GM12878 (cell line): ENCODE measurements around the gene RCVRN. TPM values are rescaled to one million over a fixed set of nuclear protein-coding genes. Genes with fewer than 3 reads are reported as not detected.

Experiments
- ATAC-seq: fragments of 200-7000 bp; cut with Tn5 transposase; 3 replicates; pipeline ENCODE4 v1.9.1; 2020; ENCODE audit warnings: mild to moderate bottlenecking, moderate library complexity
- BruUV-seq: library from RNA; stranded (reverse); fragments of 400-500 nt; replicated peaks from 2 replicates; lab custom pipeline; 2021; lab: Mats Ljungman, UMichigan
- CTCF ChIA-PET: fragments of 300-600 bp; sonication (Branson Sonifier 250); formaldehyde crosslinking; extraction: SDS; loops from one replicate; lab custom pipeline; 2021; ENCODE audit warnings: inconsistent platforms; lab: Yijun Ruan, JAX
- POLR2A ChIA-PET: fragments of 350-600 bp; formaldehyde crosslinking; extraction: SDS; loops from one replicate; lab custom pipeline; 2021; ENCODE audit warnings: inconsistent platforms; lab: Charles Lee
- RAD21 ChIA-PET: fragments of 300-600 bp; sonication (Branson Sonifier 250); formaldehyde crosslinking; loops from one replicate; lab custom pipeline; 2023; ENCODE audit warnings: antibody characterized with exemption; ENCODE audit not compliant: unreplicated experiment; lab: Charles Lee
- SMC1A ChIA-PET: fragments of 300-600 bp; sonication (Branson Sonifier 250); formaldehyde crosslinking; loops from one replicate; lab custom pipeline; 2023; ENCODE audit not compliant: unreplicated experiment, uncharacterized antibody; lab: Charles Lee
- DNase-seq: peaks from one replicate; pipeline ENCODE4 v3.0.0-alpha.2; 2011; ENCODE audit warnings: low read depth, low spot score
- FAIRE-seq: peaks from 3 replicates; lab custom pipeline; 2011; peaks lifted over from hg19 to GRCh38; lab: Jason Lieb, UNC
- H2AFZ ChIP-seq: 2 replicates; pipeline ENCODE4 v1.6.0; 2011; ENCODE audit warnings: low read depth, low read length, control low read depth; ENCODE audit not compliant: control insufficient read depth
- H3K27ac ChIP-seq: 2 replicates; pipeline ENCODE4 v1.5.1; 2011; ENCODE audit warnings: control low read depth; ENCODE audit not compliant: control insufficient read depth, insufficient read depth
- H3K27me3 ChIP-seq, 2 experiments: replicated peaks in 1 of 2; 2 replicates each; pipeline versions ENCODE4 v1.6.0 to v1.6.1; 2011; ENCODE audit warnings: low read length in 1 of 2; ENCODE audit not compliant: control insufficient read depth in 2 of 2, insufficient read depth in 2 of 2
- H3K36me3 ChIP-seq, 2 experiments: 2 replicates each; pipeline ENCODE4 v1.5.1; 2011; ENCODE audit warnings: low read length in 1 of 2; ENCODE audit not compliant: control insufficient read depth in 2 of 2, insufficient read depth in 2 of 2
- H3K4me1 ChIP-seq: 2 replicates; pipeline ENCODE4 v1.6.1; 2011; ENCODE audit warnings: mild to moderate bottlenecking, low read length, moderate library complexity, mixed read lengths; ENCODE audit not compliant: control insufficient read depth, insufficient read depth
- H3K4me2 ChIP-seq: 2 replicates; pipeline ENCODE4 v1.6.0; 2011; ENCODE audit warnings: control low read depth; ENCODE audit not compliant: control insufficient read depth, insufficient read depth
- H3K4me3 ChIP-seq: fragments of 200-600 bp; sonication (generic); 2 replicates; pipeline ENCODE4 v1.5.1; 2016
- H3K79me2 ChIP-seq: 2 replicates; pipeline ENCODE4 v1.6.0; 2011; ENCODE audit warnings: low read length; ENCODE audit not compliant: control insufficient read depth, insufficient read depth
- H3K9ac ChIP-seq: 2 replicates; pipeline ENCODE4 v1.8.0; 2011; ENCODE audit warnings: low read length, control low read depth, mixed read lengths; ENCODE audit not compliant: control insufficient read depth, insufficient read depth
- H3K9me3 ChIP-seq: replicated peaks from 3 replicates; pipeline ENCODE4 v1.5.1; 2011; ENCODE audit warnings: mild to moderate bottlenecking, low read length; ENCODE audit not compliant: control insufficient read depth, insufficient read depth
- H4K20me1 ChIP-seq: 2 replicates; pipeline ENCODE4 v1.6.0; 2011; ENCODE audit not compliant: control insufficient read depth, insufficient read depth
- CBX5 ChIP-seq: sonication (generic); IDR thresholded peaks from 2 replicates; pipeline ENCODE4 v1.6.1; 2016; ENCODE audit warnings: low read depth, moderate library complexity, mild to moderate bottlenecking, inconsistent platforms
- FOS ChIP-seq: IDR thresholded peaks from 3 replicates; pipeline ENCODE4 v1.6.1; 2011; ENCODE audit warnings: borderline replicate concordance; ENCODE audit not compliant: insufficient read length; ENCODE audit errors: extremely low read depth
- MTA2 ChIP-seq: fragments of 450-650 bp; IDR thresholded peaks from 2 replicates; pipeline ENCODE4 v1.6.1; 2016; ENCODE audit warnings: low read depth, mild to moderate bottlenecking, moderate library complexity
- SIX5 ChIP-seq: IDR thresholded peaks from 2 replicates; pipeline ENCODE4 v1.6.1; 2011; ENCODE audit warnings: mild to moderate bottlenecking, low read depth, low read length, moderate library complexity; ENCODE audit not compliant: severe bottlenecking
- SMAD5 ChIP-seq: IDR thresholded peaks from 2 replicates; pipeline ENCODE4 v1.6.1; 2016; ENCODE audit warnings: antibody characterized with exemption, low read depth
- SP1 ChIP-seq: IDR thresholded peaks from one replicate; pipeline ENCODE4 v1.6.1; 2011; ENCODE audit warnings: low read depth, low read length
- WGBS: methylation state at CpG from one replicate; pipeline ENCODE4 v1.1.6; 2016; ENCODE audit warnings: low lambda C conversion rate; ENCODE audit not compliant: insufficient replicate concordance, insufficient coverage; ENCODE audit errors: missing lambda C conversion rate; 5-methylcytosine and 5-hydroxymethylcytosine counted together
- in situ Hi-C: fragments of 300-500 bp; cut with MboI; formaldehyde crosslinking; loops from 9 replicates; pipeline ENCODE4 v1.14.3; 2018; ENCODE audit warnings: mixed read lengths
- intact Hi-C: fragments of 100-400 bp; cut with micrococcal nuclease; formaldehyde crosslinking; loops from one replicate; pipeline ENCODE4 v1.14.2; 2022; ENCODE audit not compliant: unreplicated experiment
- polyA plus RNA-seq, 11 experiments: library from polyadenylated mRNA; depleted of rRNA in 4 of 11; unstranded in 6 of 11; stranded (reverse) in 5 of 11; fragments of >200 nt; fragmentation: Nextera tagmentation in 4 of 11; fragmentation: Illumina TruSeq in 1 of 11; extraction: Ambion mirVana in 4 of 11; extraction: Trizol in 1 of 11; gene quantifications; 1 replicate in 1 of 11; 2 replicates in 10 of 11; pipeline versions ENCODE4 v1.2.1 to v1.2.3, GENCODE V29; 2011 to 2016; ENCODE audit warnings: inconsistent platforms in 2 of 11, missing spikeins in 2 of 11, low read depth in 1 of 11
- total RNA-seq, 4 experiments: library from RNA; depleted of rRNA in 3 of 4; stranded (reverse); fragments of >200 nt in 3 of 4; fragmentation: Illumina TruSeq in 1 of 4; extraction: Trizol in 1 of 4; gene quantifications; 2 replicates each; pipeline versions ENCODE4 v1.2.1 to v1.2.3, GENCODE V29; 2013 to 2021

The RCVRN gene
- total and polyA plus RNA-seq, 10 of the 15 experiments (the other 5 are each of a cell fraction or from before 2014, with no cell fraction given) = 0.07 to 0.23 (median 0.14) TPM; not detected in 6

- peaks cover 1% of the 10 kb centered on the region; the same call in 1 of the 3 replicates for H3K9me3 ChIP-seq
- H3K4me2 ChIP-seq = no peak overlapping the region
- intact Hi-C loops (no loop called here), in situ Hi-C loops (no loop called here)
- DNase-seq (no peak), FAIRE-seq (no peak), ATAC-seq (no peak)
- TF ChIP-seq CBX5 = 0 out of 2 replicates have a peak, but pooled peaks have one; percentile 43
- no peak for TF ChIP-seq SP1
- no peaks in the 10 kb centered on the region for H3K79me2 ChIP-seq
- POLR2A ChIA-PET = interaction anchor here (0.7 kb wide), 1 partner anchor 103 kb away, joined by 3 read pairs; no protein-coding TSS in a partner anchor
- no peak overlapping the region for H3K4me3 ChIP-seq
- RAD21 ChIA-PET = no interaction called here
- H3K9ac ChIP-seq = no peak overlapping the region
- no peaks in the 10 kb centered on the region for H3K4me1 ChIP-seq
- CTCF ChIA-PET = no interaction called here
- no peak overlapping the region for H3K27ac ChIP-seq
- H4K20me1 ChIP-seq = no peaks in the 10 kb centered on the region
- H2AFZ ChIP-seq = no peak overlapping the region
- SMC1A ChIA-PET = interaction anchor here (0.5 to 0.8 kb wide), 4 partner anchors 8 to 1191 kb away, joined by 3 read pairs; no protein-coding TSS in a partner anchor
- BruUV-seq = no TSS peak
- no peaks in the 10 kb centered on the region for H3K27me3 ChIP-seq
- H3K36me3 ChIP-seq = no peaks in the 10 kb centered on the region
Measured at GRCh38 chr17:9883451-9883850, 21.6 kb downstream of the RCVRN start.

- TF ChIP-seq FOS (no peak), SIX5 (no peak), SMAD5 (no peak), MTA2 (peak; percentile 26; the same call in 1 of the 2 replicates)
- BruUV-seq = no TSS peak
- Histone ChIP-seq H3K9ac (no peak overlapping the region), H2AFZ (no peak overlapping the region), H3K4me3 (no peak overlapping the region), H3K27me3 (peaks cover 0 to 1% of the 10 kb centered on the region in 2 experiments; a peak in 1 of 4 replicates), H4K20me1 (no peaks in the 10 kb centered on the region), H3K27ac (no peak overlapping the region), H3K9me3 (peaks cover 1% of the 10 kb centered on the region; the same call in 1 of the 3 replicates), H3K4me2 (no peak overlapping the region), H3K79me2 (no peaks in the 10 kb centered on the region), H3K4me1 (no peaks in the 10 kb centered on the region), H3K36me3 (no peaks in the 10 kb centered on the region)
- intact Hi-C loops = no loop called here
- peak; percentile 1 for DNase-seq
- RAD21 ChIA-PET = no interaction called here
- 22% methylated on average over 3 of the region's 3 CpGs for WGBS
- peak; percentile 38; the same call in 2 of the 3 replicates for ATAC-seq
- FAIRE-seq = no peak
- POLR2A ChIA-PET = no interaction called here
- in situ Hi-C loops = no loop called here
- CTCF ChIA-PET = interaction anchor here (1.1 kb wide), 1 partner anchor 9 kb away, joined by 3 read pairs; no protein-coding TSS in a partner anchor
- SMC1A ChIA-PET = no interaction called here
Measured at GRCh38 chr17:9880582-9880999, 24.5 kb downstream of the RCVRN start.
